IPS DF 4.7 (cell line): Measurements from ENCODE around the gene GNRHR.
"Not testable (repeated sequence)": the region's sequence is repeated elsewhere in the genome, so short reads cannot be mapped to it uniquely, and the experiment has no call there.

ENCODE experiments used
- DNase-seq: peaks from one replicate; pipeline ENCODE4 v3.0.0-alpha.2; 2013; ENCODE audit warnings: low spot score; ENCODE audit errors: extremely low read depth

Gene GNRHR, protein sequence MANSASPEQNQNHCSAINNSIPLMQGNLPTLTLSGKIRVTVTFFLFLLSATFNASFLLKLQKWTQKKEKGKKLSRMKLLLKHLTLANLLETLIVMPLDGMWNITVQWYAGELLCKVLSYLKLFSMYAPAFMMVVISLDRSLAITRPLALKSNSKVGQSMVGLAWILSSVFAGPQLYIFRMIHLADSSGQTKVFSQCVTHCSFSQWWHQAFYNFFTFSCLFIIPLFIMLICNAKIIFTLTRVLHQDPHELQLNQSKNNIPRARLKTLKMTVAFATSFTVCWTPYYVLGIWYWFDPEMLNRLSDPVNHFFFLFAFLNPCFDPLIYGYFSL

DNA sequence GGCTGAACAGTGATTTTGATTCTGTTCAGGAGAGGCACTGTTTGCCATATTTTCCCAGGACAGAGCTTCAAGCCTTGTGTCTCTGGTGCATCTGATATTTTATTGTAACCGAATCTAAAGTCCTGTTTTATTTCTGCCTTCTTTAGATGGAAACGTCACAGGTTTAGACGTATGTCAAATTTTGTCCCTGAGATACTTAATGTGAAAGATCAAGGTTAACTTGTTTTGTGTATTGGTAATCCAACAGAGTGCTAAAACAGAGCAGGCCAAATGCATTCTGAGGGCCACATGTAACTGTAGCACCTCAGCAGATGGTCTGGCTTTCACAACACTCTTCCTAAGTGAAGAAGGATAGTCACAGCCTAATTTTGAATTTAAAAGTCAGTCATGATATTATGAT lies at the start of gene GNRHR:
Gene GNRHR, minus strand, starts transcription at position 101 of the 400 bp plus-strand sequence. Its CDS starts 53 bp downstream, at position 48.
- DNase-seq, result no peak

GRCh38 chr4:67796810-67797209 lies 42.6 kb upstream of the GNRHR start:
- DNase-seq, result no peak

GRCh38 chr4:67790721-67791120 lies 36.5 kb upstream of the GNRHR start:
- no peak for DNase-seq

DNA sequence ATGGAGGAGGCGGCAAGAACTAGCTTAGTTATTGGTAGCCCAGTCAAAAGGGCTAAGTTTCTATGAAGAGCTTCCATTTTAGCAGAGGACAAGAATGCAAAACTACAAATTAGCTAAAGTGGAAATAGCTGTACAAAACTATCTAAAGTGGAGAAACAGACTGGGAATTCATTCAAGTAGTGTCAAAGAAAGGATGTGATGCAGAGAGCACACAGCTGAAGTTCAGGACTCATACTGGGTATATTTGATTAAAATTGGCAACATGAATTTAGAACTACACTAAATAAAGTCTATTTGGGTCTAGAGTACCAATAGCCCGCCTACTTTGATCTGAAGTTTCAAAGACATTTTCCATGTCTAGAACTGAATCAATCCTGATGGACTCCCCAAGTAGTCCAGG lies 33.1 kb upstream of the GNRHR start:
- DNase-seq, result no peak

DNA sequence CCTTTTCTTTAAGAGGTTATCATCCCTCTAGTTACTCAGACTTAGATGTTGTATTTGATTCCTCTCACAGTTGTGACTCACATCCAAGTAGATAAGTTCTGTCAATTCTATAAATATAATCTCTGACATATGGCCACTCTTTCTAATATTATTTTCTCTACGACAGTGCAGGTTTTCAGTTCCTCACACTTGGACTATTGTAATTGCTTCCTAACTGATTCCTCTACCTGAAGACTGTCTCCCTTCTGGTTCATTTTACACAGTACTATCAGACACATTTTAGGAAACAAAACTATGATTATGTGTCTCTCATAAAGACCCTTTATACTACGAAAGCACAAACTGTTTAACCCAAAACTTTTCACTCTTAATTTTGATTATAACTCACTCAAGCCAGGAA lies 31.3 kb upstream of the GNRHR start:
- no peak for DNase-seq

DNA sequence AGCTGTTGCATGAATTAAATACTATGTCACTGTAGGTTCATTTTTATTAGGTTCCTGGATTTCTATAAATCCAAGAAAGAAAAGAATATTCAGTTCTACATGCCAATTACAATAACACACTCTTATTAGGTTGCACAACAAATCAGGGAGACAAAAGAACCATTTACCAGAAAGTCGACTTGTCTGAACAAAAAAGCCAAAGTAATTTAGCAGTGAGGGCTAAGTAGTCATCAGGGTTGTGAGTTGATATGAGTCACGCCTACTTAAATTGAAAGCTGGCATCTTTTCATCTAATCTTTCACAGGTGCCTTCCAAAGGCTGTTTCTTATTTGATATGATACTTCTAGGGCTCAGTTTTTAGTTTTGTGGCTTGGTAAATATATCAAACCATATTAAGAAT lies 25.4 kb upstream of the GNRHR start:
- DNase-seq, result no peak

GRCh38 chr4:67776746-67777145 lies 22.6 kb upstream of the GNRHR start:
- no peak for DNase-seq

GRCh38 chr4:67770422-67770821 lies 16.2 kb upstream of the GNRHR start:
- no peak for DNase-seq

- no peak for DNase-seq
Measured at GRCh38 chr4:67765928-67766327, 11.7 kb upstream of the GNRHR start.

DNA sequence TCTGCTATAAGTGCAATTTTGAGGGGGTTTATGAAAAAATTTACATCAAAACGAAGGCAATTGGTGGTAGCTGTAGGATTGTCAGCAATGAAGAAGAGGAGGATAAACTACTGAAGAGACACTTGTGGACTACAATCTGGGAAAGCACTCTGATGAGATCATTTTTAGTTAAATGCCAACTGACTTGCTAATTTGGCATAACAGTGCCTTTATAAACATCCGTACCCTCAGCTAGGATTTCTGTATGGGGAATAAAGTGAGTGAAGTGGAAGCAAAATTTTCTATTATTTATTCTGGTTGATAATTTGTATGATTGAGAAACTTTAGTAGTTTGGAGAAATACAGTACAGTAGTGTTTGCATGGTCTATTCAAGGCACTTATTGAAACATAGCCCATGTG lies 11.2 kb upstream of the GNRHR start:
- no peak for DNase-seq

- DNase-seq, result no peak
Measured at GRCh38 chr4:67764183-67764582, 10.0 kb upstream of the GNRHR start.

DNA sequence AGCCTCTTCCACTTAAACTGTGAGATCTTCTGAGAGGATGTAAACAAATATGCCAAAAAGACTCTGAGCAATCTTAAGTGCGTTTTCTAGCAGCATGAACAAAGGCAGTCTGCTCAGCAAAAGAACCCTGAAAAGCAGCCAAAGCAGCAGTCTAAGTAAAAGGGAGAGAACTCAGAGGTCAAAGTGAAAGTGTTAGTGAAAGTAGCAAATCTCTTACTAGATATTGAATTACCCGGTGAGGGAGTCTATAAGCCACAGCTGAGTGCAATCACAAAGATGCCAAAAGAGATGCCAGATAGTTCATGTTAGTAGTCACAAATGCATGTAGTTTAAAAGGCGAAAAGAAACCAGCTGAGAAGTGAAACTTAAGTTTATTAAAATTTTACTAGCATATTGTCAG lies 7.9 kb upstream of the GNRHR start:
- no peak for DNase-seq

GRCh38 chr4:67756991-67757390 lies 2.8 kb upstream of the GNRHR start:
- not testable (repeated sequence) for DNase-seq

GRCh38 chr4:67755974-67756373 lies 1.8 kb upstream of the GNRHR start:
- no peak for DNase-seq

GRCh38 chr4:67751260-67751659 lies 2.9 kb downstream of the GNRHR start:
- DNase-seq, result no peak

DNA sequence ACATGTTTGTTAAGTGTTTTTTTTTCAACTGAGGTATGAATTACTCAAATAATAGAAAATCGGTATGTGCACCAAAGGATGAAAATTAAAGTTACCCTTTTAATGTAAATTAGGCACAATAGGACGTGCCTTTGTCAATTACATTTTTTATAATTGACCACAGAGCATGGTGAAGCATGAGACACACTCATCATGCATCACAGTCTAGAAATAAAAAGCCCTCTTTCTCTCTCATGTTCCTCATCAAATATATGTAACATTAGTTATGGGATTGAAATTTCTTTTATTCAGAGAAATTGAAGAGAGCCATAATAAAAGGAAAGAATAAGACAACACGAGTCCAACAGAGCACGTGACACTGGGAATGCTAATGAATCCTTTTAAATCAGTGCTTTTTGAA lies 3.5 kb downstream of the GNRHR start:
- no peak for DNase-seq

- no peak for DNase-seq
Measured at GRCh38 chr4:67749286-67749685, 4.9 kb downstream of the GNRHR start.

- DNase-seq, result no peak
Measured at GRCh38 chr4:67746797-67747495, 7.2 kb downstream of the GNRHR start.

- no peak for DNase-seq
Measured at GRCh38 chr4:67744561-67745283, 9.5 kb downstream of the GNRHR start.

DNA sequence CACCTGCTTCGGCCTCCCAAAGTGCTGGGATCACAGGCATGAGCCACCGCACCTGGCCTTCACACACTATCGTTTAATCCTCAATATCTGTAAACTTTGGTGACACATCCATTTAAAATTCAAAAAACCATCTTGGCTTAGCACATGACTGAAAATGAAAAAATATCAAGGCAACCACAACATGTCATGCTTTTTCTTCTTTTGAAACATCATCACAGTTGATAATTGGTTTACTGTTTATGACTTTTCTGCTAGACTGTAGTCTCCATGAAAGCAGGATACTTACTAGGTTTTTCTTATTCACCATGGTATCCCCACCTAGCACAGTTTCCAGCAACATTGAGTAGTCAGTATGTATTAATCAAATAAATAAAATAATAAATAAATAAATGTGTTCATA lies 11.0 kb downstream of the GNRHR start:
- DNase-seq, result no peak

DNA sequence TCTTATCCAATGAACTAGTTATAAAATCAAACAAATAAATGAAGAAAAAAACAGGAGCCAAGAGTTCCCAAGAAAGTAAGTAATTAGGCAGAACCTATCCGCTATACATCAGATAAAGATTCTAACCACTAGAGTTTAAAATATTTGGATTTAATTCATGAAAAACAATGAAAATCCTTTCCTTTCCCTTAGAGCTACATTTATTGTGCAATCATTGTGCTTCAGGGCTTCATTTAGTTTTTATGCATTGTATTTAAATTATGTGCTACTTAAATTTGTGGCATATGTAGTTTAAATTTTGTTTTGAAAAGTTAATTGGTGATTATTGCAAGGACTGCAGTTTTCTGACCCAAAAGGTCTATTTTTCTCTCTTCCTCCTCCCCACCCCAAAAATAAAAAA lies 17.9 kb downstream of the GNRHR start:
- no peak for DNase-seq

GRCh38 chr4:67735325-67735724 lies 18.9 kb downstream of the GNRHR start:
- DNase-seq, result no peak
